NCI-H1417 (cell line): ENCODE data around the gene SIPA1L2.

Source experiments
- DNase-seq, 3 experiments: peaks; one replicate each; lab custom pipeline; 2025; lab: John Stamatoyannopoulos, UW

Gene SIPA1L2

DNA sequence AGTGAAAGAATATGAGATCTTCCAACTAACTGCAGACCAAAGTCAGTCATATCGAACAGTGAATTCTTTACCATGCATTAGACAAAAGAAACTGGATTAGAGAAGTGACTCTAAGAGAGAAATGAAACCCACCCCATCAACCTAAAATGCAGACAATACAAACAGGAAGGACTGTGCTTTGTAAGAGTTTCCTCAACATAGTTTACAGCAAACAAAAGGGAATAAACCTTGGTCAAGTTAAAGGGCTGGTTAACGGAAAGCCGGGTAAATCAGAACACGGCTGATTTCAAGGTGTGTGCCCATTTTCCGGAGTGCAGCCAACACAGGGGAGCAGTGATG is 39.2 kb downstream of the SIPA1L2 start:
- no peak for DNase-seq

DNA sequence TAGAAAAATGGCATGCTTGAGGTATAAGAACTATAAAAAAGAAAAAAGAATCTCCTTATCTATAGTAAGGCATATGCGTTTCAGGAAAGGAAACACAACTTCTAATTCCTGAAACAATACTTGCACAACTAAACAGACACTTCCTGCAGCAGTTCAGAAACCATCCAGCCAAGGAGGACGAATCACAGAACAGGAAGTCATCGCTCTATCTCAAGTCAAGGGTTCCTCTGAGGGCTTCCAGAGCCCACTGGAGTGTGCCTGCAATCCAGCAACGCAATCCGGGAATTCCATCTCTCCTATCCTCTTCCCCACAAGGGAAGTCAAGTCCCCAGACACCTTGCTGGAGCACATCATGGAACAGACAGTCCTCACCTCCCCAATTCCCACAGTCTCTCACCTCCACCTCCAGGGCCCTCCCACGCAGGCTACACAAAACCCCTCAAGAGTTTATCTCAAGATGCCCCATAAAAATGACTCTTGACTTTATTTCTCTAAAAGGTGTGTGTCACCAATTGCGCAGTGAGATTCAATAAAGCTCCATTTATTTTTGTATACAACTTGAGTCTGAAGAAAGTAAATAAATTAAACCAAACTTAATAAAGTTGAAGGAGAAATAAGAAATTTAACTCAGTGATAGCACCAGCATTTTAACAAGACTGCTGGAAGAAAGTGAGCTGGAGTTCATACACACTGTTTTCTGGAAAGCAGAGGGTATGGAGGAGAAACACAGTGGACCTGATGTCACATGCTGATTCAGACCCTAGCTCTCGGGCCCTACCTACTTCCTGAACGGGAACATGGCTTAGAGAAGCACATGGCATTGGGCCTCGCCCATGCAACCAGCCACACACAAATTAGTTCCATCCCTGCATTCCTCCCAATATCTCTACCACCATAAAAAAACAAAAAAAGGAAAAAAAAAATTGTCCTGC is 39.9 kb downstream of the SIPA1L2 start:
- no peak for DNase-seq

DNA sequence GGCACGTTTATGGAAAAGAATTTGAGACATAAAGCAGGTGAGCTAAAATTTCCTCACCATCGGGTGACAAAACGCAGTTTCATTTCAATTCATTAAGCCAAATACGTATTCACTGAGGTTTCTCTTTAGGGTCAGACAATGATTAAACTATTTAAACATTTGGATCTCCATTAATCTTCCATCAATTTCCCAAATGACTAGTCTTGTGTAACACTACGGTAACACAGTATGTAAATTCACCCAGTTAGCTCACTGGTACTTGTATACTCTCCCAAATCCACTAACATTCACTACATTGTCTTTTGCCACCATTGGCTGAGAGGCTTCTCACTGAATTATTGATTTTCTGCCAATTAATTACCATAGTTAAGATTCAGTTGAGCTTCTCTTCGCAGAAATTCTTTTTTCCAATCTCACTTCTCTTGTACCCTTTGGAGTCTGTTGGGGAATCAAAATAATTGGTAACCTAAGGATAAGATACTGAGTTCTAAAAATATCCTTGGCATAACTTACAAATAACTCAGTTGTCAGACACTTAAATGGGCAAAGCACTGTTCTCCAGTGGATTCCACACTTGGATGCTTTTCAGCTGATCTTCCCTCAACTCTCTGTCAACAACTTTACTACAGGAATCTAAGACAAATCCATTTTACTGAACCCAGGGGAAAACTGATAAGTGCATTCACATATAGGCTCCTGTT is 40.7 kb downstream of the SIPA1L2 start:
- DNase-seq: no peak

DNA sequence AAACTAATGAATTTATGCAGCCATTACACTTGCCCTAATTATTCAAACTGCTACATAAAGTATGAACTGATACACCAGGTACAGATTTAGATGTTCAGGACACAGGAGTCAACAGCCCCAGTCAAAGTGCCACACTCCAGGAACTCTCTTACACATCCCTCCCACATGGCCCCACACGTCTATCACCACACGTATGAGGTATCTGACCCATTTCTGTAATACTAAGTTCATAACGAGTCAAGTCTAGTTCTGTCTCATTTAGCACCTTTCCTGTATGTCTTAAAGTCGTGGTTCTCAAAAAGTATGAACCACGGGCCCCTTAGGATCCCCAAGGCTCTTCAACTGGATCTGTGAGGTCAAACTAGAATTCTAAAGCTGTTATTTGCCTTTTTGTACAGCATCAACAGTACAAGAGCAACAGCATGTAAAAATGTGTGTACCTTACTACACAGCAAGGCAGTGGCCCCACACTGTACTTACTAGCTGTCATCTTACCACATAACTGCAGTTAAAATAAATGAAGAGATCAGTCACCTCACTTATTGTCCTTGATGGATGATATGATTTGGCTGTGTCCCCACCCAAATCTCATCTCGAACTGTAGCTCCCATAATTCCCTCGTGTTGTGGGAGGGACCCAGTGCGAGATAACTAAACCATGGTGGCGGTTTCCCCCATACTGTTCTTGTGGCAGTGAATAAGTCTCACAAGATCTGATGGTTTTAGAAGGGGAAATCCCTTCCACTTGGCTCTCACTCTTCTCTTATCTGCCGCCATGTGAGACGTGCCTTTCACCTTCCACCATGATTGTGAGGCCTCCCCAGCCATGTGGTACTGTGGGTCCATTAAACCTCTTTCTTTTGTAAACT is 42.6 kb downstream of the SIPA1L2 start:
- no peak for DNase-seq

- DNase-seq: peak in 1 of 3 experiments; percentile 42
These were observed 43.3 kb downstream of the SIPA1L2 start for GRCh38 chr1:232586679-232587078.

DNA sequence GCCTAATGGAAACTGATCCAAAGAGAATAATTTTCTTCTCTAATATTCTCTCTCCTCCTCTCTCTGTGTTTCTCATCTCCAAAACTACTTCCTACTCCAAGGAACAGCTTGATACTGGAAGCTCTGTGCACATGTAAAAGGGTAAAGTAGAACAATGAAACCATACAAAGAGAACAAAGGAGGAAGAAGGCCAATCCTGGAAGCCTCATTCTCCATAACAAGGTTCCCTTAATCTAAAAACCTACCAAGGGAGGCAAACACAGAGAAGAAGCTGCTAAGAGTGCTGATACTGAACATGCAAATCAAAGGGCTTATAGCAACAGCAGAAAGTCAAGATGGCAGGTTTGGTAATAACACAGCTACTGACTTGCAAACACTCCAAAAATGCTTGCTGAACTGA is 44.4 kb downstream of the SIPA1L2 start:
- peak in 1 of 3 experiments; percentile 36 for DNase-seq

DNA sequence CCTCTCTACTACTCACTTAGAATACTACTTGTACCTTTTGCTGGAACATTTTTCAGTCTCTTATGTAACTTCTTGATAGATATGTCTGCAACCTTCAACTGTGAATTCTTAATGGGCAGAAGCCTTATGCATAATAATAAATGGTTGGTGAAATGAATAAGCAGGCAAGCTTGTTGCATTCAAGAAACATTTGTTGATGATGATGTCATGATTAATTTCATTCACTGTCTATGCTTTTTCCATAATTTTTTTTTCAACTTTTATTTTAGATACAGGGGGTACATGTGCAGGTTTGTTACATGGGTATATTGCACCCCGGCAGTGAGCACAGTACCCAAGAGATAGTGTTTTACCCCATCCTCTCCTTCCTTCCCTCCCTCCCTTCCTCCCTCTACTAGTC is 48.0 kb downstream of the SIPA1L2 start:
- DNase-seq: no peak
